Measurements from ENCODE around the gene PLXNB3. TPM values are rescaled to one million over a fixed set of nuclear protein-coding genes. Genes with fewer than 3 reads are reported as not detected.
A peak's percentile ranks its signal among the peaks of the same experiment; 100 is the strongest.

Gene PLXNB3
- total RNA-seq, 1 donor from 2014 or later = 36.1 TPM

DNA sequence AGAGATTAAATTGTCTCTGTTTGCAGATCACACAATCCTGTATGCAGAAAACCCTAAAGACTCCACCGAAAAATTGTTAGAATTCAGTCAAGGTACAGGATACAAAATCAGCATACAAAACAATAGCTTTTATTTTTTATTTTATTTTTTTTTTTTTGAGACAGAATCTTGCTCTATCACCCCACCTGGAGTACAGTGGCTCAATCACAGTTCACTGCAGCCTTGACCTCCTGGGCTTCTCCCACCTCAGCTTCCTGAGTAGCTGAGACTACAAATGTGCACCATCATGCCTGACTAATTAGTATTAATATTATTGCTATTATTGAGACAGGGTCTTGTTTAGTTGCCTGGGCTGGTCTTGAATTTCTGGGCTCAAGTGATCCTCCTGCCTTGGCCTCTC is 8.9 kb upstream of the PLXNB3 start:
- intact Hi-C loops (cut with DNase I) = no loop called here
- TF ChIP-seq POLR2AphosphoS5 (IDR thresholded peaks at IDR 0.05; ENCODE audit: insufficient read depth in 1 of 2, low read depth in 1 of 2) = no peak
- TF ChIP-seq, protein P1, sequence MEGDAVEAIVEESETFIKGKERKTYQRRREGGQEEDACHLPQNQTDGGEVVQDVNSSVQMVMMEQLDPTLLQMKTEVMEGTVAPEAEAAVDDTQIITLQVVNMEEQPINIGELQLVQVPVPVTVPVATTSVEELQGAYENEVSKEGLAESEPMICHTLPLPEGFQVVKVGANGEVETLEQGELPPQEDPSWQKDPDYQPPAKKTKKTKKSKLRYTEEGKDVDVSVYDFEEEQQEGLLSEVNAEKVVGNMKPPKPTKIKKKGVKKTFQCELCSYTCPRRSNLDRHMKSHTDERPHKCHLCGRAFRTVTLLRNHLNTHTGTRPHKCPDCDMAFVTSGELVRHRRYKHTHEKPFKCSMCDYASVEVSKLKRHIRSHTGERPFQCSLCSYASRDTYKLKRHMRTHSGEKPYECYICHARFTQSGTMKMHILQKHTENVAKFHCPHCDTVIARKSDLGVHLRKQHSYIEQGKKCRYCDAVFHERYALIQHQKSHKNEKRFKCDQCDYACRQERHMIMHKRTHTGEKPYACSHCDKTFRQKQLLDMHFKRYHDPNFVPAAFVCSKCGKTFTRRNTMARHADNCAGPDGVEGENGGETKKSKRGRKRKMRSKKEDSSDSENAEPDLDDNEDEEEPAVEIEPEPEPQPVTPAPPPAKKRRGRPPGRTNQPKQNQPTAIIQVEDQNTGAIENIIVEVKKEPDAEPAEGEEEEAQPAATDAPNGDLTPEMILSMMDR (IDR thresholded peaks at IDR 0.05) = no peak
- no peak for TF ChIP-seq POLR2A (IDR thresholded peaks at IDR 0.05)
- Histone ChIP-seq H3K27me3 (no peaks in the 10 kb centered on the region), H3K36me3 (no peaks in the 10 kb centered on the region), H3K4me1 (no peaks in the 10 kb centered on the region), H3K27ac (no peak overlapping the region), H3K4me3 (no peak overlapping the region), H3K9me3 (no peaks in the 10 kb centered on the region)
- DNase-seq (ENCODE audit: extremely low spot score in 2 of 2) = no peak

DNA sequence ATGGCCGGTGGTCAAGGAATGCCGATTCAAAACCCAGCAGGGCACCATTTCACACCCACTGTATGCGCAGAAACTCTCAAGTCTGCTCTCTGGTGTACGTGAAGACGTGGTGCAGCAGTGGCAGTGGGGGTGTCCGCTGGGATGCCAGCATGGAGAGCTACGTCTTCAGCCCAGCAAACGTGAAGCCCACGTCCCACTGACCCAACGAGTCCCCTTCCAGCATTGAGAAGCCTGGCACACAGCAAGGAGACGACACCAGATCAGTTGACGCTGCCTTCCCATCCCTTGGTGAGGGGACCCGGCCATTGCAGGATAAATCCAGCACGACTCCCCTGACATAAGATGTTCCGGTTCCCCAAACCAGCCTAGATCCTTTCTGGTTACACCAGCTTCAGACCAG is 2.2 kb upstream of the PLXNB3 start:
- no peak for TF ChIP-seq POLR2AphosphoS5 (IDR thresholded peaks at IDR 0.05; ENCODE audit: insufficient read depth in 1 of 2, low read depth in 1 of 2)
- no peak for TF ChIP-seq POLR2A (IDR thresholded peaks at IDR 0.05)
- TF ChIP-seq, protein P1 (IDR thresholded peaks at IDR 0.05) = no peak
- Histone ChIP-seq H3K27me3 (no peaks in the 10 kb centered on the region), H3K36me3 (no peaks in the 10 kb centered on the region), H3K9me3 (no peaks in the 10 kb centered on the region), H3K4me1 (peaks cover 28% of the 10 kb centered on the region), H3K4me3 (no peak overlapping the region), H3K27ac (no peak overlapping the region)
- intact Hi-C loops (cut with DNase I) = loop anchor here (2.0 kb wide), 1 partner anchor 187 kb away; no protein-coding TSS in a partner anchor
- no peak for DNase-seq (ENCODE audit: extremely low spot score in 2 of 2)

DNA sequence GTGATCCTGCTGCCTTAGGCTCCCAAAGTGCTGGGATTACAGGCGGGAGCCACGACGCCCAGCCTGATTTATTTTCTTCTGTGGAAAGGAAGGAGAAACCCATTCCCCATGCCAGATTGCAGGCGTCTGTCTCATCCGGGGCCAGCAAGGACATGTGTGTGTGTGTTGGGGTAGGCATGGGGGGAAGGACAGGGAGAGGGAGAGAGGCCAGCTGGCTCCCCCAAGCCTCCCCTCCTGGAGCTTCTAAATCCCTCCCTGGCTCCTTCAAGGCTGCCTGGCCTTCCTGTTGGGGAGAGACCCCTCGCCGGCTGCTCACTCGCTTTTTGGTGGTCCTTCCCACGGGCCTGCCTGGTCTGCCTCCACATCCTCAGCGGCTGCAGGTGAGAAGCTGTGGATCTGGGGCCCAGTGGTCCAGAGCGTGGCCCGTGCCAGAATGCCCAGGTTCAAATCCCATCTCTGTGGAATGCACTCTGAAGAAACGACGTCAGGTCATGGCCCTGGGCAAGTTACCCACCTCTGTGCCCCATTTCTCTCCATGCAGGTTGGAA is 1.3 kb upstream of the PLXNB3 start:
- Histone ChIP-seq H3K27me3 (no peaks in the 10 kb centered on the region), H3K4me3 (no peak overlapping the region), H3K4me1 (peaks cover 30% of the 10 kb centered on the region), H3K27ac (no peak overlapping the region), H3K36me3 (no peaks in the 10 kb centered on the region), H3K9me3 (no peaks in the 10 kb centered on the region)
- no peak for DNase-seq (ENCODE audit: extremely low spot score in 2 of 2)
- TF ChIP-seq POLR2A (IDR thresholded peaks at IDR 0.05) (no peak), POLR2AphosphoS5 (IDR thresholded peaks at IDR 0.05; ENCODE audit: insufficient read depth in 1 of 2, low read depth in 1 of 2) (no peak)
- TF ChIP-seq, protein P1 (IDR thresholded peaks at IDR 0.05) = no peak
- intact Hi-C loops (cut with DNase I) = loop anchor here (2.0 kb wide), 1 partner anchor 186 kb away; no protein-coding TSS in a partner anchor

DNA sequence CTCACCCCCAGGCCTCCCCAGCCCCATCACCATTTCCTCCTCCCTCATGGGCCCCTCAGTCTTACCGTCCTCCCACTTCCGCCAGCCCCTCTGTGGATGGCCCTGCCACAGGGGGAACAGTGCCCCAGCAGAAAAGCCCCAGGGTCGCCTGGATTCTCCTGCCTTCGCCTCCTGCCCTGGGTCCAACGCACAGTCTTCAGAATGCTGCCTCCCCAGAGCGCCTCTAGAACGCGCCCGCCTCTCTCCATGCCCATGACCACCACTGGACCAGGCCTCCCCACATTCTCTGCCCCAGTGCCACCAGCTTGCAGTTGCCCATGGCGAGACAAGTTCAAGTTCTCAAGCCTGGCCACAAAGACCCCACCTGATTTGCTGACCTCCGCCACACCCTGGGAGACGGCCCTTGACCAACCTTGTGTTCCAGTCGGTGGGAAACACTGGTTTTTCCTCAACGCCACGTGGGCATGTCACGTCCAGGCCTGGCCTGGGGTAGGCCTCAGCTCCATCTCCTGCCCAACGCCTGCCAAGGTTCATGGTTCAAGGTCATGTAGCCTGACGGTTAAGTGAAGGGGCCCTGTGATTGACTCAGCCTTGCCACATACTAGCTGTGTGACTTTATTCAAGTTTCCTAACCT is 634 bp upstream of the PLXNB3 start:
- Histone ChIP-seq H3K27me3 (no peaks in the 10 kb centered on the region), H3K27ac (no peak overlapping the region), H3K4me3 (no peak overlapping the region), H3K36me3 (no peaks in the 10 kb centered on the region), H3K9me3 (no peaks in the 10 kb centered on the region), H3K4me1 (peaks cover 30% of the 10 kb centered on the region)
- DNase-seq (ENCODE audit: extremely low spot score in 2 of 2) = no peak
- TF ChIP-seq POLR2A (IDR thresholded peaks at IDR 0.05) = no peak
- TF ChIP-seq POLR2AphosphoS5 (IDR thresholded peaks at IDR 0.05; ENCODE audit: insufficient read depth in 1 of 2, low read depth in 1 of 2) = no peak
- TF ChIP-seq, protein P1 (IDR thresholded peaks at IDR 0.05) = no peak
- intact Hi-C loops (cut with DNase I) = loop anchor here (2.0 kb wide), 1 partner anchor 185 kb away; no protein-coding TSS in a partner anchor

DNA sequence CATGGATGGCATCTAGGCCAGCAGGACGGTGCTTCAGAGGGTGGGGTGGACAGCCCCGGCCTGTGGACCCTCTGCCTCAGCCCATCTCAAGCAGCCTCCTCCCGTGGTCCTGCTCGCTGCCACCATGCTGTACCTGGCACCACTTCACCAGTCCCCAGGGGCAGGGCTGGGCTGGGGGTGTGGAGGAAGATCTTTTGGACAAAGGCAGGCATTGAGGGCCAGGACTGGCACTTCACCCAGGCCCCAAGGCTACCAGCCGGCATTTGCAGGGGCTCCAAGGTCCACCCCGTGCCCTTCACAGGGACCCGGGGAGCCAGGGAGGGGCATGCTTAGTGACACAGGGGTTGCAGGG is 713 bp downstream of the PLXNB3 start:
- peak overlapping the region; percentile 18 to 28 for H3K4me3 ChIP-seq

More for the DNA sequence above, 713 bp downstream of the PLXNB3 start:
- intact Hi-C loops (cut with DNase I) = no loop called here
- DNase-seq (ENCODE audit: extremely low spot score in 2 of 2) = no peak
- Histone ChIP-seq H3K4me1 (peaks cover 30% of the 10 kb centered on the region), H3K27me3 (no peaks in the 10 kb centered on the region), H3K9me3 (no peaks in the 10 kb centered on the region), H3K36me3 (no peaks in the 10 kb centered on the region), H3K27ac (peak overlapping the region; percentile 38)
- TF ChIP-seq POLR2AphosphoS5 (IDR thresholded peaks at IDR 0.05; ENCODE audit: insufficient read depth in 1 of 2, low read depth in 1 of 2) = no peak
- TF ChIP-seq POLR2A (IDR thresholded peaks at IDR 0.05) = no peak
- TF ChIP-seq, protein P1 (IDR thresholded peaks at IDR 0.05) = no peak

All from vagina (tissue), 2 donors.